Smooth muscle cell (in vitro differentiated cells): ENCODE data around the gene NTRK2. TPM values are rescaled to one million over a fixed set of nuclear protein-coding genes. Genes with fewer than 3 reads are reported as not detected.

Source experiments
- DNase-seq: peaks from one replicate; lab custom pipeline; 2025; ENCODE audit not compliant: unreplicated experiment; lab: John Stamatoyannopoulos, UW
- H2AFZ ChIP-seq: fragments of 200-600 bp; sonication (generic); 2 replicates; pipeline ENCODE4 v1.6.0; 2016; ENCODE audit warnings: antibody characterized with exemption, low read depth, mild to moderate bottlenecking
- H3F3A ChIP-seq: fragments of 200-600 bp; sonication (generic); 2 replicates; pipeline ENCODE4 v1.6.0; 2017; ENCODE audit warnings: antibody characterized with exemption, low read depth
- H3K27ac ChIP-seq: fragments of 200-600 bp; sonication (generic); 2 replicates; pipeline ENCODE4 v1.5.1; 2016; ENCODE audit warnings: low read depth, mild to moderate bottlenecking
- H3K27me3 ChIP-seq: fragments of 200-600 bp; sonication (generic); 2 replicates; pipeline ENCODE4 v1.6.1; 2016; ENCODE audit warnings: low read depth, mild to moderate bottlenecking
- H3K36me3 ChIP-seq: fragments of 200-600 bp; sonication (generic); 2 replicates; pipeline ENCODE4 v1.5.1; 2016; ENCODE audit warnings: low read depth
- H3K4me1 ChIP-seq: fragments of 200-600 bp; sonication (generic); 2 replicates; pipeline ENCODE4 v1.5.1; 2016; ENCODE audit warnings: low read depth
- H3K4me2 ChIP-seq: fragments of 200-600 bp; sonication (generic); 2 replicates; pipeline ENCODE4 v1.6.0; 2016; ENCODE audit warnings: mild to moderate bottlenecking
- H3K4me3 ChIP-seq: fragments of 200-600 bp; sonication (generic); 2 replicates; pipeline ENCODE4 v1.5.1; 2016; ENCODE audit warnings: mild to moderate bottlenecking
- H3K79me2 ChIP-seq: fragments of 200-600 bp; sonication (generic); 2 replicates; pipeline ENCODE4 v1.6.0; 2016; ENCODE audit warnings: low read depth, mild to moderate bottlenecking
- H3K9ac ChIP-seq: fragments of 200-600 bp; sonication (generic); 2 replicates; pipeline ENCODE4 v1.6.0; 2016; ENCODE audit warnings: low read depth
- H3K9me3 ChIP-seq: fragments of 200-600 bp; sonication (generic); replicated peaks from 2 replicates; pipeline ENCODE4 v1.5.1; 2016; ENCODE audit warnings: low read depth
- H4K20me1 ChIP-seq: fragments of 200-600 bp; sonication (generic); 2 replicates; pipeline ENCODE4 v1.6.0; 2016; ENCODE audit warnings: low read depth
- CTCF ChIP-seq: fragments of 200-600 bp; sonication (generic); IDR thresholded peaks from 2 replicates; pipeline ENCODE4 v1.5.1; 2017; ENCODE audit warnings: borderline replicate concordance, mild to moderate bottlenecking, antibody characterized with exemption; ENCODE audit not compliant: insufficient read depth, poor library complexity, severe bottlenecking
- WGBS: methylation state at CpG from one replicate; pipeline ENCODE4 v1.1.7; 2016; ENCODE audit warnings: low lambda C conversion rate; 5-methylcytosine and 5-hydroxymethylcytosine counted together
- polyA plus RNA-seq: library from polyadenylated mRNA; unstranded; fragments of >200 nt; fragmentation: Nextera tagmentation; extraction: Ambion mirVana; gene quantifications from 2 replicates; pipeline ENCODE4 v1.2.1, GENCODE V29; 2016
- total RNA-seq: library from RNA; depleted of rRNA; stranded (reverse); fragments of >200 nt; gene quantifications from 2 replicates; pipeline ENCODE4 v1.2.3, GENCODE V29; 2014

NTRK2 gene
- total and polyA plus RNA-seq, 2 experiments from 2014 or later, result 1.7 to 3.9 TPM

GRCh38 chr9:84652496-84653120 lies 16.9 kb upstream of the NTRK2 start:
- H3K36me3 ChIP-seq, result no peaks in the 10 kb centered on the region
- no peak overlapping the region for H3K27ac ChIP-seq
- H3K9ac ChIP-seq, result no peak overlapping the region
- no peak for DNase-seq
- no peaks in the 10 kb centered on the region for H3K27me3 ChIP-seq
- no peaks in the 10 kb centered on the region for H3K4me1 ChIP-seq
- no peaks in the 10 kb centered on the region for H3F3A ChIP-seq
- H2AFZ ChIP-seq, result no peak overlapping the region
- no peak for TF ChIP-seq CTCF
- no peaks in the 10 kb centered on the region for H3K9me3 ChIP-seq
- no peaks in the 10 kb centered on the region for H4K20me1 ChIP-seq
- H3K79me2 ChIP-seq, result no peaks in the 10 kb centered on the region
- no peak overlapping the region for H3K4me2 ChIP-seq
- WGBS, result 63% methylated on average over 4 of the region's 4 CpGs
- no peak overlapping the region for H3K4me3 ChIP-seq

GRCh38 chr9:84655447-84655846 lies 14.1 kb upstream of the NTRK2 start:
- DNase-seq, result no peak
- H3F3A ChIP-seq, result no peaks in the 10 kb centered on the region
- H3K36me3 ChIP-seq, result no peaks in the 10 kb centered on the region
- 84% methylated on average over 5 of the region's 5 CpGs for WGBS
- no peaks in the 10 kb centered on the region for H3K9me3 ChIP-seq
- no peaks in the 10 kb centered on the region for H3K79me2 ChIP-seq
- no peak overlapping the region for H2AFZ ChIP-seq
- no peaks in the 10 kb centered on the region for H4K20me1 ChIP-seq
- H3K4me1 ChIP-seq, result no peaks in the 10 kb centered on the region
- H3K27me3 ChIP-seq, result no peaks in the 10 kb centered on the region
- no peak overlapping the region for H3K4me3 ChIP-seq
- H3K27ac ChIP-seq, result no peak overlapping the region
- no peak overlapping the region for H3K9ac ChIP-seq
- H3K4me2 ChIP-seq, result no peak overlapping the region
- no peak for TF ChIP-seq CTCF

GRCh38 chr9:84659313-84659712 lies 10.2 kb upstream of the NTRK2 start:
- H3F3A ChIP-seq, result no peaks in the 10 kb centered on the region
- H3K9me3 ChIP-seq, result no peaks in the 10 kb centered on the region
- no peak overlapping the region for H3K4me2 ChIP-seq
- no peak overlapping the region for H3K4me3 ChIP-seq
- WGBS, result 77% methylated on average over 5 of the region's 5 CpGs
- H3K27ac ChIP-seq, result no peak overlapping the region
- no peak for DNase-seq
- no peaks in the 10 kb centered on the region for H3K79me2 ChIP-seq
- no peak overlapping the region for H2AFZ ChIP-seq
- no peaks in the 10 kb centered on the region for H4K20me1 ChIP-seq
- no peaks in the 10 kb centered on the region for H3K36me3 ChIP-seq
- no peak for TF ChIP-seq CTCF
- H3K27me3 ChIP-seq, result no peaks in the 10 kb centered on the region
- H3K9ac ChIP-seq, result no peak overlapping the region
- no peaks in the 10 kb centered on the region for H3K4me1 ChIP-seq

DNA sequence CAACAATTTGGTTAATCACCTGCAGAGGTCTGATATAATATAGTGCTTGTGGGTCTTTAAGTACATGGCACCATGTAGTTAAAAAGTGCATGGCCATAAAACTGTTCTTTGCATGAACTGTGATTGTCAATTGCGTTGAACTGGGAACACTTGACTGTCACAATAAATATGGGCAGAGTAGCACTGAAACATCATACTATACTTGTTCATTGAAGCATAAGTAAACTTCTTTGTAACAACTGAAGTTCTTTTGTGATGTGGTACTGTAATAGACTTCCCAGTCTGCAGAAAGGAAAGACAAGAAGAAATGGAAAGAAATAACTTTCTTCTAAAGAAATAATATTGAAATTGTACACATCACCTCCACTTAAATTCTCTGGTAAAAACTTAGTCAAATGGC lies 9.8 kb upstream of the NTRK2 start:
- Histone ChIP-seq H3K9me3 (no peaks in the 10 kb centered on the region), H2AFZ (no peak overlapping the region), H3K27ac (no peak overlapping the region), H3F3A (no peaks in the 10 kb centered on the region), H3K79me2 (no peaks in the 10 kb centered on the region), H3K4me2 (no peak overlapping the region), H4K20me1 (no peaks in the 10 kb centered on the region), H3K4me1 (no peaks in the 10 kb centered on the region), H3K4me3 (no peak overlapping the region), H3K27me3 (no peaks in the 10 kb centered on the region), H3K9ac (no peak overlapping the region), H3K36me3 (no peaks in the 10 kb centered on the region)
- DNase-seq, result no peak
- no peak for TF ChIP-seq CTCF
- 95% methylated on average over 1 of the region's 1 CpG for WGBS
